RWPE1 (cell line): ENCODE data around the gene CNFN.

Experiments
- CTCF ChIA-PET: fragments of 350-600 bp; sonication (Branson Sonifier 250); formaldehyde crosslinking; extraction: SDS; loops from one replicate; lab custom pipeline; 2021; lab: Yijun Ruan, JAX
- POLR2A ChIA-PET: fragments of 400-600 bp; formaldehyde crosslinking; extraction: SDS; loops from one replicate; lab custom pipeline; 2020; ENCODE audit warnings: antibody characterized with exemption; ENCODE audit not compliant: low non-redundant PET; lab: Yijun Ruan, JAX
- DNase-seq: peaks from one replicate; pipeline ENCODE4 v3.0.0; 2012; ENCODE audit warnings: low spot score
- H3K27ac ChIP-seq: fragments of 450-650 bp; 2 replicates; pipeline ENCODE4 v1.5.1; 2017
- TF ChIP-seq, protein P1 (sequence below): fragments of 450-650 bp; conservative IDR thresholded peaks from 2 replicates; pipeline ENCODE4 v1.5.1; 2017; ENCODE audit warnings: low read depth, mild to moderate bottlenecking

CNFN gene

DNA sequence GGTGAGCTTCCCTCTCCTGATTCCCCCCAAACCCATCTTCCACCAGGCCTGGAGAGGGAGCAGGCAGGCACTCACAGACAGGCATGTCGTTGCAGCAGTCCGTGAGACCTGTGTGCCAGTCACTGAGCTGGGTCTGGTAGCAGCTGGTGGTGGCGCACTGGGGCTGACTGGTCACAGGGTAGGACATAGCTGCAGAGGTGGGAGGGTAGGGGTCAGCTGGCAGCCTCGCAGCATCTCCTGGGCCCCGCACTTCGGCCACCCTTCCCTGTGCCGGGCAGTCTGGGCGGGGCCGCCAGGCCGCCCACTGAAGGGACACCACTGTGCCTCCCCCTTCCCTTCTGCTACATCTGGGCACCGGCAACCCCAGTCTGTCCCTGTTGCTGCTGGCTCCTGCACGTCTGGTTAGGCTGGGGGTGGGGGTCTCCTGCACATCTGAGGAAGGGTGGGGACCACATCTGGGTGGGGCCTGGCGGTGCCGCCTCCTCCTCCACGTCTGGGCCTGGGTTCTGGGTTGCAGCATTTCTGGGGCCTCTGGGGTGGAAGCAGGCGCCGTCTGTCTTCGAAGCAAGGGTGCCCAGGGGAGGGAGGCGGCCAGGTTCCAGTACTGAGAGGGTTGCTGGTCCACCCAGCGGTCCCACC is 1.1 kb downstream of the CNFN start:
- TF ChIP-seq, protein P1, sequence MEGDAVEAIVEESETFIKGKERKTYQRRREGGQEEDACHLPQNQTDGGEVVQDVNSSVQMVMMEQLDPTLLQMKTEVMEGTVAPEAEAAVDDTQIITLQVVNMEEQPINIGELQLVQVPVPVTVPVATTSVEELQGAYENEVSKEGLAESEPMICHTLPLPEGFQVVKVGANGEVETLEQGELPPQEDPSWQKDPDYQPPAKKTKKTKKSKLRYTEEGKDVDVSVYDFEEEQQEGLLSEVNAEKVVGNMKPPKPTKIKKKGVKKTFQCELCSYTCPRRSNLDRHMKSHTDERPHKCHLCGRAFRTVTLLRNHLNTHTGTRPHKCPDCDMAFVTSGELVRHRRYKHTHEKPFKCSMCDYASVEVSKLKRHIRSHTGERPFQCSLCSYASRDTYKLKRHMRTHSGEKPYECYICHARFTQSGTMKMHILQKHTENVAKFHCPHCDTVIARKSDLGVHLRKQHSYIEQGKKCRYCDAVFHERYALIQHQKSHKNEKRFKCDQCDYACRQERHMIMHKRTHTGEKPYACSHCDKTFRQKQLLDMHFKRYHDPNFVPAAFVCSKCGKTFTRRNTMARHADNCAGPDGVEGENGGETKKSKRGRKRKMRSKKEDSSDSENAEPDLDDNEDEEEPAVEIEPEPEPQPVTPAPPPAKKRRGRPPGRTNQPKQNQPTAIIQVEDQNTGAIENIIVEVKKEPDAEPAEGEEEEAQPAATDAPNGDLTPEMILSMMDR = no peak
- no peak overlapping the region for H3K27ac ChIP-seq
- no peak for DNase-seq
- POLR2A ChIA-PET = no interaction called here
- CTCF ChIA-PET = no interaction called here

DNA sequence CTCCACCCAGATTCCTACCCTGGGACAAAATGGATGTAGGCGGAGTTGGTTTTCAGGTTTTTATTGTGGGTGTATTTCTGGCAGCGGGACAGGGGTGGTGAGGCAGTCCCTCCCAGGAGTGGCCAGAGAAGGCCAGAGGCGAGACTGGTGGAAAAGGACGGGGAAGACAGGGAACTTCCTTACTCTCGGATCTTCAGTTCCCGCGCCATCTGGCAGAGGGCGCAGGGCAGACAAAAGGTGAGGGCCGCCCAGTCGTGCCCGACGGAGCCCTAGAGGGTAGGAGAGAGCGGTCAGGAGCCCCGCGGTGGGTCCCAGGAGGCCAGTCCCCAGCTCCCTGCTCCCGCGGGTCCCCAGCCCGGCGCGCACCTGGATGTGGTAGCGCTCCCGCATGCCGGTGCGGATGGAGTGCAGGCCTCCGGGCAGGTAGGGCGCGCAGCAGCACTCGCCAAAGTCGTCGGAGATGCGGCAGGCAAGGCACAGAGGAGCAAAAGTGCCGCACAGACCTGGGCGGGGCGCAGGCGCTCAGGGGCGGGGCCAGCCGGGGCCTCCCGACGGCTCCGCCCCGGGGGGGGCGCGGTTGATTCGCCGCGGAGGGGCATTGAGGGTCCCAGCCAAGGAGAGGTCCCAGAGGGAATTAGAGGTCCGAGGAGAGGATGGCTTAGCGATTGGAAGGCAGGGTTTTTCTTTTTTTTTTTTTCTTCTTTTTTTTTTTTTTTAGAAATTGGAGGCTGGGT is 3.0 kb downstream of the CNFN start:
- TF ChIP-seq, protein P1 = peak; percentile 75
- peak; percentile 80 for DNase-seq
- POLR2A ChIA-PET = interaction anchor here (0.5 to 0.7 kb wide), 2 partner anchors 22 to 85 kb away, joined by 6 to 9 read pairs; partner anchors contain the start of gene PRR19
- H3K27ac ChIP-seq = peak overlapping the region; percentile 81
- CTCF ChIA-PET = interaction anchor here (0.6 to 2.0 kb wide), 7 partner anchors 9 to 255 kb away, joined by 3 to 4 read pairs (median 4); no protein-coding TSS in a partner anchor

DNA sequence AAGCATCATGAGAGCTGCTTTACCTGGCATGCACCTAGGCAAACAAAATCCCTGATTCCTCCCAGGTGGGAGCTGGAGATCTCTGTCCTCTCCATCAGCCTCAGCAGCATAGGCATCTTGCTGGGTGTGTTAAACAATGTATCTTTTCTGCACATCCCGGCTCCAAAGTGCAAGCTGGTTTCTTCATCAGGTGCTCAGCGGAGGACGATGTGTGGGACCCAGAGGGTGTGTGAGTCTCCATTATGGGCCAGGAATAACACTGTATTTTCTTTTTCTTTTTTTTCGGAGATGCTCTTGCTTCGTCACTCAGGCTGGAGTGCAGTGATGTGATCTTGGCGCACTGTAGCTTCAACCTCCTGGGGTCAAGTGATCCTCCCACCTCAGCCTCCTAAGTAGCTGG is 9.9 kb downstream of the CNFN start:
- ChIA-PET CTCF (no interaction called here), POLR2A (no interaction called here)
- H3K27ac ChIP-seq = no peak overlapping the region
- TF ChIP-seq, protein P1 = no peak
- DNase-seq = no peak

DNA sequence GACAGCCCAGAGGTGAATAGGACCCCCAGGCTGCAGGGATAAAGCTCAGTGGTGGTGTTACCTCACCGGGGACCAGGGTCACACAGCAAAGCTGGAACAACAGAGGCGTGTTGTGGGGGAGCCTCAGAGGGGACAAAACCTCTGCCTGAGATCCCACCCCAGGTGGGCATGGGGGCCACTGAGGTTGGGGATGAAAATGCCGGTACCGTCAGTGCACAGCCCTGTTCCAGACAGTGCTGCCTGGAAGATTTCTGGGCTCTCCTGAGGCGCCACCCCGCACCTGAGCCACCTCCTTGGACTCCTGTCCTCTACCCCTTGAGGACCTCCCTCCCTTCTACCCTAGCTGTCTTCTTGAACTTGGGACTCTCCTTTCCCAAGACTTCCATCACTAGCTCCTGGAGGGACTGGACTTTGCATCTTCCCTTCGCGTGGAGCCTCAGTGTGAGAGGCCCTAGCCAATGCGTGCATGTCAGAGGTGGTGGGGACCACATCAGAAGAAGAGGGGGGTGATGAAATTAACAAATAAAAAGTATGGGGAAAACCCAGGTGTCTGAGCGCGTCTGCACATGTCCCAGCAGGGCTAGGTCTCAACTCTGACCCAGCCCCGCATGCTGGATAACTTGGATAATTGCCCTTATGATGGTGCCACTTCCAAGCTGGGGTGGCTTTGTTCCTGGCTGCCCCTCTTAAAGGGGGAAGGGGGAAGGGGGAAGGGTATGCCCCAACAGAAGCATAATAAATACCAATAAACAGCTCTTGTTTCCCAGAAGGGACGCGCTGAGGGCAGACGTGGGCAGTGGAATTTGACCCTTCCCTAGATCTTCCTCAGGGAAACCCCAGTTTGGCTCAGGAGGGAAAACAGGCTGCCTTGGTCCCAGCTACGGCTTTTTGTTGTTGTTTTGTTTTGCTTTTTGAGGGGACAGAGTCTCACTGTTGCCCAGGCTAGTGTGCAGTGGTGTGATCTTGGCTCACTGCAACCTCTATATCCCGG is 11.6 kb downstream of the CNFN start:
- no peak for DNase-seq
- TF ChIP-seq, protein P1 = no peak
- ChIA-PET CTCF (interaction anchor here (1.0 kb wide), 1 partner anchor 8 kb away, joined by 4 read pairs; no protein-coding TSS in a partner anchor), POLR2A (no interaction called here)
- H3K27ac ChIP-seq = no peak overlapping the region

DNA sequence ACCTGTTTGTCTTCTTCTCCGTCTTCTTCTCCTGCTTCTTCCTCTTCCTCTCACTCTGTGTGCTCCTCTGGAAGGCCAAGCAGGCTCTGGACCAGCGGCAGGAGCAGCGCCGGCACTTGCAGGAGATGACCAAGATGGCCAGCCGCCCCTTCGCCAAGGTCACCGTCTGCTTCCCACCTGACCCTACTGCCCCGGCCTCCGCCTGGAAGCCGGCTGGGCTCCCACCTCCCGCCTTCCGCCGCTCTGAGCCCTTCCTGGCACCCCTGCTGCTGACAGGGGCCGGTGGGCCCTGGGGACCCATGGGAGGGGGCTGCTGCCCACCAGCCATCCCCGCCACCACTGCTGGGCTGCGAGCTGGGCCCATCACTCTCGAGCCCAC is 13.9 kb downstream of the CNFN start:
- no peak for DNase-seq
- no peak overlapping the region for H3K27ac ChIP-seq
- TF ChIP-seq, protein P1 = no peak
- POLR2A ChIA-PET = no interaction called here
- CTCF ChIA-PET = no interaction called here
